ENCODE measurements around the gene ARHGEF10L.

ARHGEF10L gene

DNA sequence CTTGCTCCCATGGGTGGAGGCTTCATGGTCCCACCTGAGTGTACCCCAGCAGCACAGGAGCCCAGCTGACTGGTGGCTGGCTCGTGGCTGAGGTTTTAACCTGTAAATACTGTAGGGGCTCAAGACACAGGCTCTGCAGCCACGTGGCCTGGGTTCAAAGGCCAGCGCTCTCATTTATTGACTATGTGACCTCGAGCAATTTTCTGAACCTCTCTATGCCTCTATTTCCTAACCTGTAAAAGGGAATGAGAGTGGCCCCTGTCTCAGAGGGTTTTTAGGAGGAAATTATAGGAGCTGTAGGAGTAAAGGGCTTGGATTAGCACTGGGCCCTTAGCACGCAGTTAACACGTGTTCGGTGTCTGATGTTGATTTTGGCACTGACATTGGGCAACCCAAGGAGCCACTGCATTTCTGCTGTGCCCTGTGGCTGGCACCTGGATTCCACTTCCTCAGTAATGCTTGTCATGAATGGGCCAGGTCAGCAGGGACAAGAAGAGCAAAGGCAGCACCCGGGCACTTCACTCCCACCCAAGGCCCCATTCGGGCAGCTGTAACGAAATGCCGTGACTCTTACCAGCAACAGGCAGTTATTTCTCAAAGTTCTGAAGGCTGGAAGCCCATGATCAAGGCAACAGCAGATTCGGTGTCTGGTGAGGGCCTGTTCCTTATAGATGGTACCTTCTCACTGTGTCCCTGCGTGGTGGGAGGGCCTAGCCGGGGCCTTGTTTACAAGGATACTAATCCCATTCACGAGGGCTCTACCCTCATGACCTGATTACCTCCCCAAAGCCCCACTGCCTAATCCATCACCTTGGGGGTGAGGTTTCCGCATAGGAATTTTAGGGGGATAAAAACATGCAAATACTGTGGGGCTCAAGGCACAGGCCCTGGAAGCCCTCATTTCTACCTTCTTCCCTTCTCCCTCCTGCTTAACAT, 25.2 kb downstream of the ARHGEF10L start:
- intact Hi-C loops (cut with DNase I), result no loop called here
- no peak for DNase-seq

DNA sequence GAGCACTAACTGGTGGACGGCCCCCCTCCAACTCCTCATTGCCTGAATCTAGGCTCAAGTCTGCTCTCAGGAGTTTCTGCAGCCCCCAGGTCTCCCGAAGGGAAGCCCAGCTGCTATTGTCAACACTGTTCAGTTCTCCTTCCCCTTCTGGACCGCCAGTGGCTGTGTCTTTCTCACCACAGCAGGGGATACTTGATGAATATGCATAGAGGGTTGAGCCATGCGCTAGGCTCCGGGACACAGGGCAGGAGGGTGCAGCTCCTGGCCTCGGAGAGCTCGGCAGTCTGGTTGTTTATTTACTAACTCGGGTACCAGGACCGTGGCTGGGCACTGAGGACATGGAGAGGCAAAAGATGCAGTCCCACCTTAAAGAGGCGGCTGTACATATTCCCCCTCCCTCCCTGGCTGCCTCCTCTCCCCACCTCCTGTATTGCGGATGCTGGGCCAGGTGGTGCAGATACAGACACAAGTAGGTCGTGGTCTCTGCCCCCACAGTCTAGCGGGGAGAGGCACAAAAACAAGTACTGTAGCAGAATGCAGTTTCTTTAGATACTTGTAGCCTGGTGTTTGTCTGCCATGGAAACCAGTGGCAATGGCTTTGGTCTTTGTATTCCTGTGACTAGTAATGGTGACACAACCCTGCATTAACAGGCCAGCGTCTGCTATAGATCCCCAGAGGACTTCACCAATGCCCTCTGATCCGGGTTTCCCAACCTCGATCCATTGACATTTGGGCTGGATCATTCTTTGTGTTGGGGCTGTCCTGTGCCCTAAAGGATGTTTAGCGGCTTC, 26.2 kb downstream of the ARHGEF10L start:
- DNase-seq, result peak in 33 of 42 donors; percentile 19 to 78 (median 48)
- intact Hi-C loops (cut with DNase I), result no loop called here

DNA sequence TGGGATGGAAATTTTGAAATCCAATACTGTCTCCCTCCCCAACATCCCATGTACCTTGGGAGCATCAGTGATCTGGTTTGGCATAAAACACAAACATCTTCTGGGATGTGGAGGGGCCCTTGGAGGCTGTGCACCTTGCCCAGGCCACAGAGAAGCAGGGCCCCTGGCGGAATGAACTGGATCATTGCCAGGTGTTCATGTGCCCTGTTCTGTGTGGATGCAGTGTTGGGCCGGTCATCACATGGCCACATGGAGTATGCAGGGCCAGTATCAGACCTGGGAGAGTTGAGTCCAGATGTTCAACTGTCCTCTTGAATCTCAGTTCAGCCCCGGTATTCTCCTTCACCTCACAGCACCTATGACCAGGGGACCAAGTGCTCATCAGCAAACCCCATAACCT, 26.9 kb downstream of the ARHGEF10L start:
- intact Hi-C loops (cut with DNase I), result no loop called here
- DNase-seq, result no peak

DNA sequence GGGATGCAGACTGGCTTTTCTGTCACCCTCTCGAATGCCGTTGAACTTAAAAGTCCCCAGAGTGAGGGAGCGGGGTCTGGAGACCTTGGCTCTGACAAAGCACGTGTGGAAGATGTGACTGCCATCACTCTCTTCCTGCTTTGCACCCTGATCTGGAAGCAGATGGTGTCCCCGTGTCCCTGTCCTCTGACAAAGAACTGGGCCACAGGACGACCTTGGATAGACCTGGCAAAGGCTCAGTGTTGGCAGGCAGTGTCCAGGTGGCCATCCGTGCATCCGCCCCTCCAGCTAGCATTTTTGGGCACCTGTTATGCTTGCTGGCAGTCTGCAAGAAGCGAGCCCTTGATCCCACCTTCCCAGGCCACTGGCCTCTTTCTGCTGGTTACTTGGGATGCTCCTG, 27.4 kb downstream of the ARHGEF10L start:
- no peak for DNase-seq
- intact Hi-C loops (cut with DNase I), result no loop called here

DNA sequence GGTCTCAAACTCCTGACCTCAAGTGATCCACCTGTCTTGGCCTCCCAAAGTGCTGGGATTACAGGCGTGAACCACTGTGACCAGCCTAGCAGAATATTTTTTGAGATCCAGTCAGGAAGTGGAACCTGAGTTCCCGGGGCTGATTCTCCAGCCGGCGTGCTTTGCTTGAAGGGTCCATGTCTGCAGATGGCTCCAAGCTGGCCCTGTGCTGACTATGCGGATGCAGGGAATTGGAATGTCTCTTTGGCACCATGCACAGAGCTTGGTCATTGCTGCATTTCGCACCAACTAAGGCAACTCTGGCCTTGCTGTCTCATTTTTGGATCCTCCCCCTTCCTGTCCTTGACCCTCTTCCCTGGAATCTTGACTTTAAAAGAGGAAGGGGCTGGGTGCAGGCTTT, 28.1 kb downstream of the ARHGEF10L start:
- intact Hi-C loops (cut with DNase I), result no loop called here
- no peak for DNase-seq

DNA sequence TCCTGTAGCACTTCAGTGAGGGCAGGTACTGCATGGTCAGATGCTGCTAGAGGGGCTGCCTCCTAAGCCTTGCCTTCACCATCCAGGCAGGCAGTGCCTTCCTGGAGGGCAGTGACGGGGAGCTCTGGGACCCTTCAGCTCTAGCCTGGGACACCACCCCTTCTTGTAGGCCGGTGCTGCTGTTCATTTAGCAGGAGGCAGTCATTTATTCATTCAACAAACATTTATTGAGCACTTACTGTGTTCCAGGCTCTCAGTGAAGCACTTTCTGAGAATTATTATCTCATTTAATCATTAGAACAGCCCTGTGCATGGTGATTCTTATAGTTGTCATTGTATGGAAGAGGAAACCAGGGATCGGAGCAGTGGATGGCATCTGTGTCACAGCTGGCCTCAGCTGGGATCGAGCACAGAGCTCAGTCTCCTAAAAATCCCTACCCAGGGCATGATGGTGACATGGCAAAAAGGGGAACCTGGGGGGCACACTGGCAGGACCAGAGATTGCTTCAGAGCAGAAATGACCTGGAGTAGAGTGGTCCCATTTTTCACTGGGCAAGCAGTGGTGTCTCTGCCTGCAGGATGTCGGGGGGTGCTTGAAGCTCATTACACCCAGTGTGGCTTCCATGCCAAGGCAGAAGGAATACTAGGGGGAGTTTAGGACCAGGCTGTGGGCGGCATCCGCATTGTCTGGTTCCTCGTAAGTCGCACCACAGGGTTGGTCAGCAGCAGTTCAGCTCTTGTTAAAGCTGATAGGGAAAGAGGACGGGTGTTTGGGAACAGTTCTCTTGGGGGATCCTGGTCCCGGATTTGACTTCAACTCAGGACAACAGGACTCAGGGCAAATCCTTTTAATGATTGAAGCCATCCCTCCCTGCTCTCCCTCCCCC, 28.8 kb downstream of the ARHGEF10L start:
- no peak for DNase-seq
- intact Hi-C loops (cut with DNase I), result no loop called here

DNA sequence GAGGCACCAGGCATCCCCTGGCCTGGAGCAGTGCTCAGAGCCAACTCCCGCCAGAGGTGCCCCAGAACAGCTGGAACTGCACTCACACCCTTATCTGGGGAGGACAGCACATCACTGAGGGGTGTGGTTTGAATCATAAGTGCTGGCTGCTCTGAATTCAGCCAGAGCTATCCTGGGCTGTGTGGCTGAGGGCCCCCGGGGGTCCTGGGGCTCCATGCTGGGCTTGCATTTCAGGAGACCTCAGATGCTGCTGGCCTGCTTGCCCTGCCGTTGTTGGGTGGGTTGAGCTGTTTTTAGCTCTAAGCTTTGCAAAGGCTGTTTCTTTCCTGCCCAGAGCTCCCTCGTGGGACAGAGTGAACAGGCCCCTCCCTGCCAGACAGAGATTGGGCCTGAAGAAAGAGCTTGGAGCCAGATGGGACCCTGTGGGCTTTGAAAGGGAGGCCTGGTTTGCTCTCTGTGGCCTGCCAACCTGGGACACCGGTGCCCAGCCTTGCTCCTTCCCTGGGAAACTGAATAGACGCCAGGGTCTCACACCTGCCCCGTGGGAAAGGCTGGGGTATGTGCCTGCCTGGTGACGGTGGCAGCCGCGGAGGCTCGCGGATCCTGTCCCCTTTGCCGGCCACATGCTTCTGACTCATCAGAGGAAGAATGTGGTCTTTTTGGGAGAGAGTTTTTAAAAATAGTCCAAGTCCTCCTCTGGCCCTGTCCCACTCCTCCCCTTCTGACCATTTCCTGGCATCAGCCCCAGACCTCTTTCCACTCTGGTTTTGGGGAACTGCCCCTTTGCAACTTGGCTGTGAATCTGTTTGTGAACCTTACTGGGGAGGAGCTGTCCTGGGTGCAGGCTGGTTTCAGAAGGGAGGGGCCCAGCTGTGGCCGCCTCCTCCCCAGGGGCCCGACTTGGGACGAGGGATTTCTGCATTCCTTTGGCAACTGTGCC, 30.0 kb downstream of the ARHGEF10L start:
- intact Hi-C loops (cut with DNase I), result no loop called here
- peak; percentile 22 to 86 (median 58) for DNase-seq

DNA sequence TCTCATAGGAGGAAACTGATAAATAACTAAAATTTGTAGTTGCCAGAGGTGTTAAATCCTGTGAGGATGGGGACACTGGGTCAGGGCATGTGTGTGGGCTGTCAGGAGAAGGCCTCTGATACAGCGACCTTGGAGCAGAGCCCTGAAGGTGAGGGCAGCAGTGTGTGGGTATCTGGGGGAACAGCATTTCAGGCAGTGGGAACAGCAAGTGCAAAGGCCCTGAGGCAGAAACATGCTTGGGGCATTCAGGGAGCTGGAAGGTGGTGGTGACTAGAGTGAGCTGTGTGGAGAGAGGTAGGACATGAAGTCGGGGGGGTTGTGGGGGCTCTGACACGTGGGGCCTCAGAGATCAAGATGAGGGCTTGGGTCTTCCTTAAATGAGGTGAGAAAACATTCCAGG, 30.7 kb downstream of the ARHGEF10L start:
- intact Hi-C loops (cut with DNase I), result no loop called here

DNA sequence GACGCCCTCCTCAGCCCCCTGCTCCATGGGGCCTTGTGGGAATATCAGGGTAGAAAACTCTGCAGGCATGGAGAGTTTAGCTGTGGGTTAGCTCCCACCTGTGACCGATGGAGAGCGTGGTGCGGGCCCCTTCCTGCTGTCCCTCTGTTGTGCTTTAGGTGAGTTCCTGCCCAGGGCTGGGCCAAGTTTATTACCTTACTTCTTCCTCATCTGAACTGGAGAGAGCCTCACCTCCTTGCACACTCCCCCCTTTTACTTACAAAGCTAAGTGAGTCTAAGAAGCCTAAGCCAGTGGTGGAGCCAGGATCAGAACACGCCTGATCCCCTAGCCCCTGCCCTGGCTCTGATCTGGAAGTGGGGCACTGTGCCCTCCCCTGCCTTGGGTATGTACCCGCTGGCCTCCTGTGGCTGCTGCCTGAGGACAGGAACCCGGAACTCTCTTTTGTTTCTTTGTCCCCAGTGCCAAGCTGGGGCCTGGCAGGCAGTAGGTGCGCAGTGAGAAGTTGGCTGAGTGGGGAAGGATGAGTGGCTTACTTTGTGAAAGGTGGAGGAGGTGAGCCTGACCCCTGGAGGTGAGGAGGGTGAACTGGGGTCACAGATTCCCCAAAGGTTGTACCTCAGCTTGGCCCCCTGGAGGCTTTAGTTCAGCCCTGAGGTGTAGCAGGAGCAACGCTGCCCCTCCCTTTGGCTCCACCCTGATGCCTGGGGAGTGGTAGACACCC, 32.9 kb downstream of the ARHGEF10L start:
- no peak for DNase-seq
- intact Hi-C loops (cut with DNase I), result no loop called here

More for the DNA sequence above, 30.7 kb downstream of the ARHGEF10L start:
- DNase-seq, result no peak

DNA sequence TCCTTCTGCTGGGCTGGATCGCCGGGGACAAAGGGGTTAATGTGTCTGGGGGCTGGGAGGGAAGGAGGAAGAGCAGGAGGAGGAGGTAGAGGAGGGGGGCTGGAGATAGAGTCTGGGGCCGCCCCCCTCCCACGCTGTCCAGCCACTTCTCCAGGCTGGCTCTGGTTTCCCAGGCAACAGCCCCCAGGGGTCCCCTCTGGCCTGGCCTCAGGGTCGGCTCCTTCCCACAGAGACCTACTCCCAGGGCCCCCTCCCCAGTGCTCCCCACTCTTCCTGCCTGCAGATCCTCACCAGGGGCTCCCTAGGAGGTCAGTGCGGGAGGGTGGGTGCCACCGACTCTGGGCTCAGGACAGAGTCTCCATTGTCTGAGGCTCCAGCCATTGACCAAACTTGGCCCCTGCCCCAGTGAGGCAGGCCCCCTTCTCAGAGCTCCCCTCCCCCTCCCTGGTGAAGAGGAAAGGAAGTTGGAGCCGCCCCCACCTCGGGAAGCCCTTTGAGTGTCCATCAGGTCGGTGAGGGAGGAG, 34.1 kb downstream of the ARHGEF10L start:
- intact Hi-C loops (cut with DNase I), result no loop called here
- peak in 41 of 42 donors; percentile 35 to 82 (median 64) for DNase-seq

DNA sequence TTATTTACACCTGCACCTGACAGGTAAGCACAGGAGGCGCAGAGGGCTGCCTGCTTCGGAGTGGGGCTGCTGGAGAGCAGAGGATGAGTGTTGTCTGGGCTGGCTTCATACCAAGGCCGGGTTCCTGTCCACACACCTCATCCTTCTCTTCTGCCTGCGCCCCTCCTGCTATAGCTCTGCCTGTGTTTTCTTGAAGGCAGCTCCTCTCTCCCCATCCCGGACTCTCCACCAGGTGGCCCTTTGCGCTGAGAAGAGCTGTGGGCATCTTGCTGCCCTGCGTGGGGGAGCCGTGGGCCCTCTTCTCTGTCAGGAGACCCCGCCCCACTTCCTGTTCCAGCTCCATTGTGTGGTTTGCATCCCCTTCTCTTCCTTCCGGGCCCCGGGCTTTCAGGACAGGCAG, 35.0 kb downstream of the ARHGEF10L start:
- no peak for DNase-seq
- intact Hi-C loops (cut with DNase I), result no loop called here

DNA sequence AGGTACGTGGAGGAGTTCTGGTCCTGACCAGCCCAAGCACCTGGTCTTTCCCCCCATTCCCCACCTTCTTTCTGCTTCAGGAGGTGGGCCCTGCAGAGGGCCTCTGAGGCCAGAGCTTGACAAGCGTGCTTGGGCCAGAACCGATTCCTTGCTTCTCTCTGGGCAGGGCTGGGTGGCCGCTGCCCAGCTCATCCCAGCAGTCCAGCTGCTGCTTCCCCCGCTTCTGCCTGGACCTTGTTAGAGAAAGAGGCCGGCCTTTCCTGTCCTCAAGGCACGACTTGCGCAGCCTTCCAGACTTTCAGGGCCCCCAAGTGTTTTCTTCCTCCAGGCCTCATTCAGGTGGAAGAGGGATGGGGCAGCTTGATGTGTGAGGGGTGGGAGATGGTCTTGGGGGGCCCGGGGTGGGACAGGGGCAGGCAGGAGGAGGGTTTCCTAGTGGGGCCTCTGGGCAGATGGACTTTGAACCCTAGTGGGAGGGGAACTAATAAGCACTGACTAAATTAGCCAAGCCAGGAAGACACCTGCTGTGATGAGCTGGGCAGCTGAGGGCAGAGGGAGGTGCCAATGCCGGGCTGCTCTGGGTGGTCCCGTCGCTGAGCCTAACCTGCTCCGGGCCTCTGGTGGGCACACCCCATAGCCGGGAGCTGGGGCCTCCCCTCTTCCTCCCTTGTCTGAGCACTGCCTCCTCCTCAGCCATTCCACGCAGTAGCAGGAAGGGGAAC, 36.5 kb downstream of the ARHGEF10L start:
- intact Hi-C loops (cut with DNase I), result no loop called here
- no peak for DNase-seq

DNA sequence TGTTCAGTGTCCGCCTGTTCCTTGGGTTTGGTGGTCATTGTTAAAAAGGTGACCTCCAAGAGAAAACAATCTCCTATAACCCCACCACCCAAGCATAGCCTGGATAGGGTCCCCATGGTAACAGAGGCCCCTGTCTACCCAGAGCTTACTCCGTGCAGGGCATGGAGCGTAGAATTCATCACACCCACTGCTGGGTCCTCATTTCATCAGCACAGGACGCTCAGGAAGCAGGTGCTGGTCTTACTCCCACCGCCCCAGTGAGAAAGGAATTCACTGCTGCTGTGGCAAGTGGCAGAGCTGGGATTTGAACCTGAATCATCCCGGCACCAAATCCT, 37.0 kb downstream of the ARHGEF10L start:
- no peak for DNase-seq
- intact Hi-C loops (cut with DNase I), result no loop called here

DNA sequence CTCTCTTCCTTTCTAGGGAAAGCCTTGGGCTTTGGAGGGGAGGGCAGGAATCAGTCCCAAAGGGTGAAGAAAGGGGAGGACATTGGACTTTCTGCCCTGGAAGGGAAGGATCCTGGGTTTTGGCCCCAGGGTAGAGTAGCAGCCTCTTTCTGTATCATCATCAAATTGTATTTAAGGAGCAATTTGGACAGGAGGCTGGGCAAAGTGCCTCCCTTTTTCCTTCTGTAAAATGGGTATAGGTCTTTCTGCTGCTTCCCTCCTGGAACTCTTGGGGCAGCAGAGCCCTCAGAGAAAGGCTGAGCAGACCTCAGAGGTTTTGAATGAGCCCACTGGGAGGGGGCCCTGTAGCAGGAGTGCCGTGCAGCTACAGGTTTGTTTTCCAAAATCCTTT, 38.4 kb downstream of the ARHGEF10L start:
- DNase-seq, result no peak
- intact Hi-C loops (cut with DNase I), result no loop called here

DNA sequence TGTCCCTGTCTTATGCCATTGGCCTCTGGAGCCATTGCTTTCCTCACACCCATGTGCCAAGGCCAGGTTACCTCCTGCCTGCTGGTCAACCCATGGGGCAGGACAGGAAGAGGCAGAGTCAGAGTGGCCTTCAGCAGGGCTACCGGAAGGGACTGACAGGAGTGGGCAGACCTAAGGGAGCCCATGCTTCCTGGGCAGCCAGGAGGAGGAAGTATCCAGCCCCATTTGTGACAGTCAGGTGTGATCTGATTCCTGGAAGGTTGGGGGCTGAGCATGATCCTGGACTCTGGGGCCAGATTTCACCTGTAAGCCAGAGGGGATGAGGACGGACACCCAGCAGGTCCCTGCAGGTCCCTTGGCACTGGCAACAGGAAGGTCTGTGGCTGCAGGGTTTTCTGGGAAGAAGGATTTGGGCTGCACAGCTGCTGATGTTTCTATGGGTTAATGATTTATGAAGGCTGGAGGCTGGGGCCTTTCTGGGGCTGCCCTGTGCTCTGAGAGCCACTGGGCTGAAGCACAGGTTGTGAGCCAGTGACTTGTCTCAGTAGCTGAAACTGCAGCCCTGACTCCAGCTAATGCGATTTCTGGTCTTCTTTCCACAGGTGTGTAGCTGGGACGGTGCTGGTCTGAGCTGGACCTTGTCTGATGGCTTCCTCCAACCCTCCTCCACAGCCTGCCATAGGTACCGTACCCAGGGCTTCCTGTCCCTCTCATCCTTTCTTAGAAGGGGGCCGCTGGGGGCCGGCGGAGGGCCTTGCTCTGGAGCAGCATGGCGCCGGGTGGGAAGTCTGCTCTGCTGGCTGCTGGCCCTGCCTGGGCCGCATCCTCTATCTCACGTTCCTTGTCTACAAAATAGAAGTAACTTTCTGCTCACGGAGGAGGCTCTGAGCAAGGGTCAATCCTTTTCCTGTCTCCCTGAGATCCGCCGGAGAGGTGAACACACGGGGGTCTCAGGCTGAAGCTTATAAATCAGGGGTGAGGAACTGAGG, 40.7 kb downstream of the ARHGEF10L start:
- intact Hi-C loops (cut with DNase I), result no loop called here
- DNase-seq, result no peak
